Activated T-helper 17 cell treated with anti-CD3 and anti-CD28 coated beads, Interleukin-2, amount 50 U/mL, for 72 hours (primary cell): ENCODE results near the gene CYP46A1. TPM values are rescaled to one million over a fixed set of nuclear protein-coding genes. Genes with fewer than 3 reads are reported as not detected.
"Not testable (repeated sequence)": the region's sequence is repeated elsewhere in the genome, so short reads cannot be mapped to it uniquely, and the experiment has no call there.

Experiments used
- ATAC-seq: fragments of 150-1000 bp; cut with Tn5 transposase; replicated peaks from 2 replicates; pipeline ENCODE4 v1.10.0; 2021; ENCODE audit warnings: mild to moderate bottlenecking, moderate library complexity
- H3K27ac Mint-ChIP-seq: one replicate; pipeline ENCODE4 v1.8.0; 2022; ENCODE audit warnings: mixed read lengths
- H3K27me3 Mint-ChIP-seq: one replicate; pipeline ENCODE4 v1.8.0; 2022; ENCODE audit warnings: mixed read lengths
- H3K36me3 Mint-ChIP-seq: one replicate; pipeline ENCODE4 v1.8.0; 2022; ENCODE audit warnings: low read depth, mild to moderate bottlenecking, mixed read lengths
- H3K4me1 Mint-ChIP-seq: one replicate; pipeline ENCODE4 v1.8.0; 2022; ENCODE audit warnings: mixed read lengths
- H3K4me3 Mint-ChIP-seq: one replicate; pipeline ENCODE4 v1.8.0; 2022; ENCODE audit warnings: mild to moderate bottlenecking, mixed read lengths
- H3K9me3 Mint-ChIP-seq: one replicate; pipeline ENCODE4 v1.8.0; 2022; ENCODE audit warnings: mixed read lengths
- total RNA-seq, 2 donors: library from RNA; stranded (reverse); gene quantifications; one replicate each; pipeline ENCODE4 v1.2.3, GENCODE V29; 2022

Gene CYP46A1
- total RNA-seq, 2 donors from 2014 or later = 0.04 to 0.16 TPM

DNA sequence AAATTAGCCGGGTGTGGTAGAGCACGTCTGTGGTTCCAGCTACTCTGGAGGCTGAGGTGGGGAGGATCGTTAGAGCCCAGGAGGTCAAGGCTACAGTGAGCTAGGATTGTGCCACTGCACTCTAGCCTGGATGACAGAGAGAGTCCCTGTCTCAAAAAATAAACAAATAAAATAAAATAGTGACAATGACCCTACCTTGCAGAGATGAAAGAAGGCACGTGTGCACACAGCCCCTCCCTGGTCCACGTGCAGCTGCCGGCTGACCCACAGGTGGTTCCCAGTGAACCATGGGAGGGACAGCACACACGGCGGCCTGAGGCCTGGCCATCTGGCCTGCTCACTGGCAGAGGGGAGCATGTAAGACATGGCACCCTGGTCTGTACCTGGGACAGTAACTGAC, 34.5 kb upstream of the CYP46A1 start:
- no peak for ATAC-seq
- no peak overlapping the region for H3K27ac Mint-ChIP-seq

GRCh38 chr14:99650189-99650588, 33.9 kb upstream of the CYP46A1 start:
- no peak overlapping the region for H3K4me3 Mint-ChIP-seq
- H3K36me3 Mint-ChIP-seq = no peaks in the 10 kb centered on the region
- ATAC-seq = no peak
- H3K4me1 Mint-ChIP-seq = no peaks in the 10 kb centered on the region
- H3K9me3 Mint-ChIP-seq = no peaks in the 10 kb centered on the region
- H3K27ac Mint-ChIP-seq = no peak overlapping the region
- peaks cover 22% of the 10 kb centered on the region for H3K27me3 Mint-ChIP-seq

More for the DNA sequence above, 34.5 kb upstream of the CYP46A1 start:
- H3K4me1 Mint-ChIP-seq = no peaks in the 10 kb centered on the region
- no peaks in the 10 kb centered on the region for H3K9me3 Mint-ChIP-seq
- H3K4me3 Mint-ChIP-seq = no peak overlapping the region
- H3K36me3 Mint-ChIP-seq = no peaks in the 10 kb centered on the region
- H3K27me3 Mint-ChIP-seq = peaks cover 20% of the 10 kb centered on the region

GRCh38 chr14:99651953-99652746, 31.9 kb upstream of the CYP46A1 start:
- peaks cover 27% of the 10 kb centered on the region for H3K27me3 Mint-ChIP-seq
- H3K27ac Mint-ChIP-seq = no peak overlapping the region

GRCh38 chr14:99654235-99654985, 29.7 kb upstream of the CYP46A1 start:
- H3K27me3 Mint-ChIP-seq = peaks cover 39% of the 10 kb centered on the region
- no peaks in the 10 kb centered on the region for H3K36me3 Mint-ChIP-seq
- no peak for ATAC-seq
- H3K4me3 Mint-ChIP-seq = no peak overlapping the region
- no peak overlapping the region for H3K27ac Mint-ChIP-seq
- no peaks in the 10 kb centered on the region for H3K9me3 Mint-ChIP-seq
- no peaks in the 10 kb centered on the region for H3K4me1 Mint-ChIP-seq

More at GRCh38 chr14:99651953-99652746, 31.9 kb upstream of the CYP46A1 start:
- Mint-ChIP-seq H3K9me3 (no peaks in the 10 kb centered on the region), H3K4me1 (no peaks in the 10 kb centered on the region), H3K36me3 (no peaks in the 10 kb centered on the region), H3K4me3 (no peak overlapping the region)
- no peak for ATAC-seq

GRCh38 chr14:99655521-99655920, 28.6 kb upstream of the CYP46A1 start:
- H3K36me3 Mint-ChIP-seq = no peaks in the 10 kb centered on the region
- H3K4me3 Mint-ChIP-seq = no peak overlapping the region
- no peak overlapping the region for H3K27ac Mint-ChIP-seq
- H3K9me3 Mint-ChIP-seq = no peaks in the 10 kb centered on the region
- peaks cover 43% of the 10 kb centered on the region for H3K27me3 Mint-ChIP-seq
- ATAC-seq = no peak
- no peaks in the 10 kb centered on the region for H3K4me1 Mint-ChIP-seq

DNA sequence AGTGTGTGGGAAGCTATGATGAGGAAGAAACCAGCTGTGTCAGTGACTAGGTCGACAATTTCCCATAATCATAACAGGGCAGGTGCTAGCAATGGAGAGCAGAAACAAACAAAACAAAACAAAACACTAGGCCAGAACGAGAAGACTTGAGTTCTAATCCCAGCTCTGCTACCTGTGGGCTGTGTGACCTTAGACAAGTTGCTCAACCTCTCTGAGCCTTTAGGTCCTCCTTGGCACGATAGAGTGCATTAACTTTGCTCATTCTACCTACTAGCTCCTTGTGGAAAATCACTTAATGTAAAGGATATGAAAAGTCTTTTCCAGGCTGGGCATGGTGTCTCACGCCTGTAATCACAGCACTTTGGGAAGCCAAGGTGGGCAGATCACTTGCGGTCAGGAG, 27.9 kb upstream of the CYP46A1 start:
- H3K36me3 Mint-ChIP-seq = no peaks in the 10 kb centered on the region
- H3K4me3 Mint-ChIP-seq = no peak overlapping the region
- no peak overlapping the region for H3K27ac Mint-ChIP-seq

GRCh38 chr14:99657645-99658155, 26.4 kb upstream of the CYP46A1 start:
- Mint-ChIP-seq H3K27me3 (peaks cover 41% of the 10 kb centered on the region), H3K9me3 (no peaks in the 10 kb centered on the region), H3K36me3 (no peaks in the 10 kb centered on the region), H3K4me3 (no peak overlapping the region), H3K27ac (no peak overlapping the region), H3K4me1 (no peaks in the 10 kb centered on the region)
- no peak for ATAC-seq

More for the DNA sequence above, 27.9 kb upstream of the CYP46A1 start:
- no peak for ATAC-seq
- no peaks in the 10 kb centered on the region for H3K9me3 Mint-ChIP-seq
- peaks cover 41% of the 10 kb centered on the region for H3K27me3 Mint-ChIP-seq
- H3K4me1 Mint-ChIP-seq = no peaks in the 10 kb centered on the region

DNA sequence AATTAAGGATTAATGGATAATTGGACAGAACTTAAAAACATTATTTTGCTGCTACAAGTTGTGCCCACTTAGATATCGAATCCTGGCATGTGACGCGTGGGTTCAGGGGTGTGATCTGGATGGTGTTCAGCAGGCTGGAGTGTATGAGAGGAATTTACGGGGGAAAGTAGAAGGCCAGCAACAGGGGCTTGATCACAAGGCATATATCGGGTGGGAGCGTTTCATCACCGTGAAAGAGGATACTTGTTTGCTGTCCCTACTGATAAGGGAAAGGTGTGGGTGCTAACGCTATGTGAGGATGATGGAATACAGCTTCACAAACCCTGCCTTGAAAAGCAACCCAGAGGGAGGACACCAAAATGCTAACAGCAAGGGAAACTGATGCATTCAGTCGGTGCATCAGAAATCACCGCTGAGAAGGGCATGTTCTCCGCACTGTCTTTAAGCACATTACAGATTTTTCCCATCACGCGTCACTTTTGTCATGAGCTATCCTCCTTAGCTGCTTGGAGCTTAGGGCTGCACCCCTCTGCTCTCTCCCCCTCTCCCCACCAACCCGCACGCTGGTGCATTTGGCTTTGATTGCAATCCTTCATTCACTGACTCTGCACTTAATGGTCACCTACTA, 25.8 kb upstream of the CYP46A1 start:
- Mint-ChIP-seq H3K27ac (no peak overlapping the region), H3K36me3 (no peaks in the 10 kb centered on the region), H3K9me3 (no peaks in the 10 kb centered on the region), H3K4me1 (no peaks in the 10 kb centered on the region), H3K27me3 (peaks cover 45% of the 10 kb centered on the region), H3K4me3 (no peak overlapping the region)
- ATAC-seq = no peak

- Mint-ChIP-seq H3K27ac (no peak overlapping the region), H3K9me3 (no peaks in the 10 kb centered on the region), H3K4me3 (no peak overlapping the region), H3K36me3 (no peaks in the 10 kb centered on the region), H3K4me1 (no peaks in the 10 kb centered on the region), H3K27me3 (peaks cover 41% of the 10 kb centered on the region)
- no peak for ATAC-seq
These were observed 24.8 kb upstream of the CYP46A1 start for GRCh38 chr14:99659333-99659741.

GRCh38 chr14:99660006-99660566, 24.0 kb upstream of the CYP46A1 start:
- peaks cover 36% of the 10 kb centered on the region for H3K27me3 Mint-ChIP-seq

DNA sequence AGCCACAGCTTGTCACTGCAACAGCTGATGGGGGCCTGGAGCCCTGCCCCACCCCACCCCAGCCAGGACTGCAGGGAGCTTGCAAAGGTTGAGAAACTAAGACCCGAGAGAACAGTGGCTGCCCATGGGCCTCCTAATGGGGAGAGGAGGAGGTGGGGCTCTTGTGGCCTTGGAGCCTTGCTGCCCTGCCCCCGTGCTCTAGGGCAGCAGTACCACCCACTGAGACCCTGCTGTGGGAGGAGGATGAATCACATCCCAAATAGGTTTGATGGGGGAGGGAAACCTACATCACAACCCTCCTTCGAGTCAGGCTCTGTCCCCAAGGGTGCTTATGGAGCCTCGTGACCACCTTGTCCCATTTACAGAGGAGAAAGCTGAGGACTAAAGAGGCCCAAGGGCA, 23.3 kb upstream of the CYP46A1 start:
- Mint-ChIP-seq H3K27me3 (peaks cover 36% of the 10 kb centered on the region), H3K27ac (no peak overlapping the region), H3K4me1 (no peaks in the 10 kb centered on the region), H3K36me3 (no peaks in the 10 kb centered on the region), H3K9me3 (no peaks in the 10 kb centered on the region), H3K4me3 (no peak overlapping the region)
- no peak for ATAC-seq

More at GRCh38 chr14:99660006-99660566, 24.0 kb upstream of the CYP46A1 start:
- H3K36me3 Mint-ChIP-seq = no peaks in the 10 kb centered on the region
- no peak overlapping the region for H3K27ac Mint-ChIP-seq
- no peaks in the 10 kb centered on the region for H3K4me1 Mint-ChIP-seq
- H3K4me3 Mint-ChIP-seq = no peak overlapping the region
- ATAC-seq = no peak
- H3K9me3 Mint-ChIP-seq = no peaks in the 10 kb centered on the region

DNA sequence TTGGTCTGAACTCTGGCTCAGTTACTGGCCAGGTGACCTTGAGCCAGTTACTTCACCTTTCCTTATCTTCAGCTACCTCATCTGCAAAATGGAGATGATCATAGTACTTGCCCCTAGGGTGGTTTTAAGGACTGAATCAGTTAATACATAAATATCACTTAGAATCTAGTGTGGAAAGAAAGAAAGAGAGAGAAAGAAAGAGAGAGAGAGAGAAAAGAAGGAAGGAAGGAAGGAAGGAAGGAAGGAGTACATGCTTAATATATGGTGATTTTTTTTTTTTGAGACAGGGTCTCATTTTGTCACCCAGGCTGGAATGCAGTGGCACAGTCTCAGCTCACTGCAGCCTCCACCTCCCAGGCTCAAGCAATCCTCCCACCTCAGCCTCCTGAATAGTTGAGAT, 22.9 kb upstream of the CYP46A1 start:
- not testable (repeated sequence) for H3K9me3 Mint-ChIP-seq, H3K27ac Mint-ChIP-seq, H3K4me3 Mint-ChIP-seq, H3K4me1 Mint-ChIP-seq, H3K36me3 Mint-ChIP-seq, ATAC-seq
- peaks cover 32% of the 10 kb centered on the region for H3K27me3 Mint-ChIP-seq

DNA sequence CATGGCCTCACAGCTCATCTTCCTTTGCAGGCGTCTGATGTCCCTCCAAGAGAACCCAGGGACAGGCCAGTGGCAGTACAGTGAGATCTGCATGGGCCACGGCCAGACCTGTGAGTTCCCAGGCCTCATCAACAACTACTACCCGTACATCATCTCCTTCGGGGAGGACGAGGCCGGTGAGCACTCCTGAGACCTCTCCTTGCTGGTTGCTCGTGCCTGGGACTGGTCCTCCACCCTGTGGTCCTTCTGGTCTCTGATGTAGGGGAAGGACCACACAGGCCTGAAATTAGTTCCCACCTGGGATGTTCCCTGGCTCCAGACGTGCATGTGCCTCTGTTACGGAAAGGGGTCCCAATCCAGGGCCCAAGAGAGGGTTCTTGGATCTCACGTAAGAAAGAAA, 21.3 kb upstream of the CYP46A1 start:
- Mint-ChIP-seq H3K4me1 (no peaks in the 10 kb centered on the region), H3K27ac (no peak overlapping the region), H3K36me3 (no peaks in the 10 kb centered on the region), H3K9me3 (no peaks in the 10 kb centered on the region), H3K27me3 (peaks cover 27% of the 10 kb centered on the region), H3K4me3 (no peak overlapping the region)
- ATAC-seq = no peak

- H3K4me1 Mint-ChIP-seq = no peaks in the 10 kb centered on the region
- H3K4me3 Mint-ChIP-seq = no peak overlapping the region
These were observed 20.6 kb upstream of the CYP46A1 start for GRCh38 chr14:99663386-99664057.

More at GRCh38 chr14:99663386-99664057, 20.6 kb upstream of the CYP46A1 start:
- Mint-ChIP-seq H3K27me3 (peaks cover 21% of the 10 kb centered on the region), H3K36me3 (no peaks in the 10 kb centered on the region), H3K27ac (no peak overlapping the region), H3K9me3 (no peaks in the 10 kb centered on the region)
- no peak for ATAC-seq
